GM12878 (cell line): ENCODE measurements around the gene THAP5. TPM values are rescaled to one million over a fixed set of nuclear protein-coding genes. Genes with fewer than 3 reads are reported as not detected.

ENCODE experiments used
- ATAC-seq: fragments of 200-7000 bp; cut with Tn5 transposase; 3 replicates; pipeline ENCODE4 v1.9.1; 2020; ENCODE audit warnings: mild to moderate bottlenecking, moderate library complexity
- BruUV-seq: library from RNA; stranded (reverse); fragments of 400-500 nt; replicated peaks from 2 replicates; lab custom pipeline; 2021; lab: Mats Ljungman, UMichigan
- CTCF ChIA-PET: fragments of 300-600 bp; sonication (Branson Sonifier 250); formaldehyde crosslinking; extraction: SDS; loops from one replicate; lab custom pipeline; 2021; ENCODE audit warnings: inconsistent platforms; lab: Yijun Ruan, JAX
- POLR2A ChIA-PET: fragments of 350-600 bp; formaldehyde crosslinking; extraction: SDS; loops from one replicate; lab custom pipeline; 2021; ENCODE audit warnings: inconsistent platforms; lab: Charles Lee
- RAD21 ChIA-PET: fragments of 300-600 bp; sonication (Branson Sonifier 250); formaldehyde crosslinking; loops from one replicate; lab custom pipeline; 2023; ENCODE audit warnings: antibody characterized with exemption; ENCODE audit not compliant: unreplicated experiment; lab: Charles Lee
- SMC1A ChIA-PET: fragments of 300-600 bp; sonication (Branson Sonifier 250); formaldehyde crosslinking; loops from one replicate; lab custom pipeline; 2023; ENCODE audit not compliant: unreplicated experiment, uncharacterized antibody; lab: Charles Lee
- DNase-seq: peaks from one replicate; pipeline ENCODE4 v3.0.0-alpha.2; 2011; ENCODE audit warnings: low read depth, low spot score
- FAIRE-seq: peaks from 3 replicates; lab custom pipeline; 2011; peaks lifted over from hg19 to GRCh38; lab: Jason Lieb, UNC
- H2AFZ ChIP-seq: 2 replicates; pipeline ENCODE4 v1.6.0; 2011; ENCODE audit warnings: low read depth, low read length, control low read depth; ENCODE audit not compliant: control insufficient read depth
- H3K27ac ChIP-seq: 2 replicates; pipeline ENCODE4 v1.5.1; 2011; ENCODE audit warnings: control low read depth; ENCODE audit not compliant: control insufficient read depth, insufficient read depth
- H3K27me3 ChIP-seq, 2 experiments: replicated peaks in 1 of 2; 2 replicates each; pipeline versions ENCODE4 v1.6.0 to v1.6.1; 2011; ENCODE audit warnings: low read length in 1 of 2; ENCODE audit not compliant: control insufficient read depth in 2 of 2, insufficient read depth in 2 of 2
- H3K36me3 ChIP-seq, 2 experiments: 2 replicates each; pipeline ENCODE4 v1.5.1; 2011; ENCODE audit warnings: low read length in 1 of 2; ENCODE audit not compliant: control insufficient read depth in 2 of 2, insufficient read depth in 2 of 2
- H3K4me1 ChIP-seq: 2 replicates; pipeline ENCODE4 v1.6.1; 2011; ENCODE audit warnings: mild to moderate bottlenecking, low read length, moderate library complexity, mixed read lengths; ENCODE audit not compliant: control insufficient read depth, insufficient read depth
- H3K4me2 ChIP-seq: 2 replicates; pipeline ENCODE4 v1.6.0; 2011; ENCODE audit warnings: control low read depth; ENCODE audit not compliant: control insufficient read depth, insufficient read depth
- H3K4me3 ChIP-seq: fragments of 200-600 bp; sonication (generic); 2 replicates; pipeline ENCODE4 v1.5.1; 2016
- H3K79me2 ChIP-seq: 2 replicates; pipeline ENCODE4 v1.6.0; 2011; ENCODE audit warnings: low read length; ENCODE audit not compliant: control insufficient read depth, insufficient read depth
- H3K9ac ChIP-seq: 2 replicates; pipeline ENCODE4 v1.8.0; 2011; ENCODE audit warnings: low read length, control low read depth, mixed read lengths; ENCODE audit not compliant: control insufficient read depth, insufficient read depth
- H3K9me3 ChIP-seq: replicated peaks from 3 replicates; pipeline ENCODE4 v1.5.1; 2011; ENCODE audit warnings: mild to moderate bottlenecking, low read length; ENCODE audit not compliant: control insufficient read depth, insufficient read depth
- H4K20me1 ChIP-seq: 2 replicates; pipeline ENCODE4 v1.6.0; 2011; ENCODE audit not compliant: control insufficient read depth, insufficient read depth
- BRCA1 ChIP-seq: IDR thresholded peaks from 2 replicates; pipeline ENCODE4 v1.6.1; 2011; ENCODE audit warnings: low read depth, low read length, improper control_type of control experiment
- CHD4 ChIP-seq: fragments of 200-600 bp; sonication (generic); IDR thresholded peaks from 2 replicates; pipeline ENCODE4 v1.6.1; 2016; ENCODE audit warnings: mild to moderate bottlenecking
- EGR1 ChIP-seq, 2 experiments: IDR thresholded peaks; 1 replicate in 1 of 2; 2 replicates in 1 of 2; pipeline ENCODE4 v1.6.1; 2011 to 2012; ENCODE audit warnings: low read depth in 2 of 2, low read length in 2 of 2, borderline replicate concordance in 1 of 2, mild to moderate bottlenecking in 1 of 2, moderate library complexity in 1 of 2
- EZH2 ChIP-seq: IDR thresholded peaks from 2 replicates; pipeline ENCODE4 v1.6.1; 2012; ENCODE audit warnings: low read depth, mild to moderate bottlenecking, control low read depth, inconsistent platforms, low read length, borderline replicate concordance; ENCODE audit not compliant: control insufficient read depth
- KDM1A ChIP-seq: fragments of 200-600 bp; sonication (generic); IDR thresholded peaks from 2 replicates; pipeline ENCODE4 v1.6.1; 2016; ENCODE audit warnings: borderline replicate concordance
- SP1 ChIP-seq: IDR thresholded peaks from one replicate; pipeline ENCODE4 v1.6.1; 2011; ENCODE audit warnings: low read depth, low read length
- TBL1XR1 ChIP-seq: IDR thresholded peaks from 2 replicates; pipeline ENCODE4 v1.6.1; 2012; ENCODE audit warnings: low read depth, low read length, improper control_type of control experiment
- TCF7 ChIP-seq: IDR thresholded peaks from 2 replicates; pipeline ENCODE4 v1.6.1; 2014; ENCODE audit warnings: antibody characterized with exemption, borderline replicate concordance
- WRNIP1 ChIP-seq: IDR thresholded peaks from 2 replicates; pipeline ENCODE4 v1.6.1; 2011; ENCODE audit warnings: low read depth, low read length, improper control_type of control experiment, borderline replicate concordance
- ZNF217 ChIP-seq: fragments of 450-650 bp; IDR thresholded peaks from 2 replicates; pipeline ENCODE4 v1.6.1; 2017; ENCODE audit warnings: antibody characterized with exemption, mild to moderate bottlenecking
- ZNF274 ChIP-seq: IDR thresholded peaks from one replicate; pipeline ENCODE4 v1.8.0; 2011; ENCODE audit not compliant: insufficient read length, insufficient read depth
- WGBS: methylation state at CpG from one replicate; pipeline ENCODE4 v1.1.6; 2016; ENCODE audit warnings: low lambda C conversion rate; ENCODE audit not compliant: insufficient replicate concordance, insufficient coverage; ENCODE audit errors: missing lambda C conversion rate; 5-methylcytosine and 5-hydroxymethylcytosine counted together
- in situ Hi-C: fragments of 300-500 bp; cut with MboI; formaldehyde crosslinking; loops from 9 replicates; pipeline ENCODE4 v1.14.3; 2018; ENCODE audit warnings: mixed read lengths
- intact Hi-C: fragments of 100-400 bp; cut with micrococcal nuclease; formaldehyde crosslinking; loops from one replicate; pipeline ENCODE4 v1.14.2; 2022; ENCODE audit not compliant: unreplicated experiment
- polyA plus RNA-seq, 11 experiments: library from polyadenylated mRNA; depleted of rRNA in 4 of 11; unstranded in 6 of 11; stranded (reverse) in 5 of 11; fragments of >200 nt; fragmentation: Nextera tagmentation in 4 of 11; fragmentation: Illumina TruSeq in 1 of 11; extraction: Ambion mirVana in 4 of 11; extraction: Trizol in 1 of 11; gene quantifications; 1 replicate in 1 of 11; 2 replicates in 10 of 11; pipeline versions ENCODE4 v1.2.1 to v1.2.3, GENCODE V29; 2011 to 2016; ENCODE audit warnings: inconsistent platforms in 2 of 11, missing spikeins in 2 of 11, low read depth in 1 of 11
- total RNA-seq, 4 experiments: library from RNA; depleted of rRNA in 3 of 4; stranded (reverse); fragments of >200 nt in 3 of 4; fragmentation: Illumina TruSeq in 1 of 4; extraction: Trizol in 1 of 4; gene quantifications; 2 replicates each; pipeline versions ENCODE4 v1.2.1 to v1.2.3, GENCODE V29; 2013 to 2021
- TF ChIP-seq, protein P1 (sequence below): IDR thresholded peaks from 2 replicates; pipeline ENCODE4 v1.6.1; 2012; ENCODE audit warnings: low read length, inconsistent platforms
- TF ChIP-seq, protein P2 (sequence below): IDR thresholded peaks from 2 replicates; pipeline ENCODE4 v1.6.1; 2011; ENCODE audit warnings: borderline replicate concordance, low read depth, mild to moderate bottlenecking, moderate library complexity, mixed read lengths, low read length; ENCODE audit not compliant: insufficient read depth; ENCODE audit errors: extremely low read length

THAP5 gene
- total and polyA plus RNA-seq, 10 of the 15 experiments (the other 5 are each of a cell fraction or from before 2014, with no cell fraction given), result 13.0 to 47.7 (median 24.2) TPM

DNA sequence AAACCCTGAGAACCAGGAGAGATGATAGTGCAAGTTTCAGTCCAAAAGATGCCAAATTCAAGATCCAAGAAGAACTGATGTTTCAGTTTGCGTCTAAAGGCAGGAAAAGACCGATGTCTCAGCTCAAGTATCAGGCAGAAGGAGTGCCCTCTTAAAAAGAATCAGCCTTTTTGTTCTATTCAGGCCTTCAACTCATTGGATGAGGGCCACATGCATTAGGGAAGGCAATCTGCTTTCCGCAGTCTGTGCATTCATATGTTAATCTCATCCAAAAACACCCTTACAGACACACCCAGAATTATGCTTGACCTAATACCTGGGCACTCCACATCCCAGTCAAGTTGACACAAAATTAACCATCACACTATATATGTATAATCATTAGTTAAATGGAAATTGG lies 45.4 kb upstream of the THAP5 start:
- Histone ChIP-seq H3K79me2 (no peaks in the 10 kb centered on the region), H3K4me2 (no peak overlapping the region), H3K9ac (no peak overlapping the region), H3K27ac (no peak overlapping the region), H2AFZ (no peak overlapping the region), H3K4me3 (no peak overlapping the region)
- ChIA-PET RAD21 (no interaction called here), CTCF (interaction anchor here (1.1 to 1.3 kb wide), 3 partner anchors 29 to 259 kb away, joined by 3 read pairs; no protein-coding TSS in a partner anchor)
- TF ChIP-seq ZNF217 (no peak), SP1 (no peak), TBL1XR1 (no peak), TCF7 (no peak)
- TF ChIP-seq, protein P1, sequence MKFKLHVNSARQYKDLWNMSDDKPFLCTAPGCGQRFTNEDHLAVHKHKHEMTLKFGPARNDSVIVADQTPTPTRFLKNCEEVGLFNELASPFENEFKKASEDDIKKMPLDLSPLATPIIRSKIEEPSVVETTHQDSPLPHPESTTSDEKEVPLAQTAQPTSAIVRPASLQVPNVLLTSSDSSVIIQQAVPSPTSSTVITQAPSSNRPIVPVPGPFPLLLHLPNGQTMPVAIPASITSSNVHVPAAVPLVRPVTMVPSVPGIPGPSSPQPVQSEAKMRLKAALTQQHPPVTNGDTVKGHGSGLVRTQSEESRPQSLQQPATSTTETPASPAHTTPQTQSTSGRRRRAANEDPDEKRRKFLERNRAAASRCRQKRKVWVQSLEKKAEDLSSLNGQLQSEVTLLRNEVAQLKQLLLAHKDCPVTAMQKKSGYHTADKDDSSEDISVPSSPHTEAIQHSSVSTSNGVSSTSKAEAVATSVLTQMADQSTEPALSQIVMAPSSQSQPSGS, result no peak
- TF ChIP-seq, all 136 proteins: peak for 0
- Histone ChIP-seq H3K27me3 (peaks cover 0 to 4% of the 10 kb centered on the region in 2 experiments; a peak in 1 of 4 replicates), H4K20me1 (no peaks in the 10 kb centered on the region), H3K9me3 (no peaks in the 10 kb centered on the region), H3K4me1 (no peaks in the 10 kb centered on the region), H3K36me3 (no peaks in the 10 kb centered on the region)
- BruUV-seq, result no TSS peak
- 18% methylated on average over 3 of the region's 3 CpGs for WGBS
- ATAC-seq, result no peak
- FAIRE-seq, result no peak
- POLR2A ChIA-PET, result no interaction called here
- SMC1A ChIA-PET, result no interaction called here
- intact Hi-C loops (loop anchor here (10.0 kb wide), 1 partner anchor 1830 kb away; no protein-coding TSS in a partner anchor), in situ Hi-C loops (no loop called here)
- no peak for DNase-seq

DNA sequence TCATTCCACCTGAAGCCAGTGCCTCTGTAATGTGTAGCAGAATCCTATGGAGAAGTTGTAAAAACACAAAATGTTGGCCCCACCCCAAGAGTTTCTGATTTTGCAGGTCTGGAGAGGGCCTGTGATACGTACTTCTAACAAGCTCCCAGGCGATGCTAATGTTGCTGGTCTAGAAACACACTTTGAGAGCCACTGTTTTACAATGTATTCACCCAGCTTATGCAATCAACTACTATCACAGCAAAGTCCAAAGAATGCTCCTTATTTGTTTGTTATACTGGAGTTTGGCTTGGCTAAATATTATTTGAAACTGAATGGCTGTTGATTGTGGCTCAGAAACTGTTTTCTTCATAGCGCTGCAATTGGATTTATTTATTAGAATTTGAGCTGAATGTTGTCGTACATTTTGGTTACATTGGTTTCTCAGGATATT lies 44.5 kb upstream of the THAP5 start:
- ATAC-seq (no peak), FAIRE-seq (no peak), DNase-seq (no peak)
- Histone ChIP-seq H3K4me1 (no peaks in the 10 kb centered on the region), H3K9ac (no peak overlapping the region), H3K9me3 (no peaks in the 10 kb centered on the region), H2AFZ (no peak overlapping the region), H3K36me3 (no peaks in the 10 kb centered on the region), H3K79me2 (no peaks in the 10 kb centered on the region), H3K27me3 (peaks cover 0 to 4% of the 10 kb centered on the region in 2 experiments; a peak in 1 of 4 replicates), H4K20me1 (no peaks in the 10 kb centered on the region), H3K4me3 (no peak overlapping the region), H3K27ac (no peak overlapping the region), H3K4me2 (no peak overlapping the region)
- in situ Hi-C loops (no loop called here), intact Hi-C loops (loop anchor here (1.0 to 10.0 kb wide), 2 partner anchors 261 to 1831 kb away; no protein-coding TSS in a partner anchor)
- RAD21 ChIA-PET, result no interaction called here
- WGBS, result 65% methylated on average over 4 of the region's 4 CpGs
- CTCF ChIA-PET, result interaction anchor here (0.8 to 1.3 kb wide), 7 partner anchors 9 to 260 kb away, joined by 3 to 5 read pairs (median 3); no protein-coding TSS in a partner anchor
- SMC1A ChIA-PET, result no interaction called here
- no TSS peak for BruUV-seq
- POLR2A ChIA-PET, result no interaction called here
- TF ChIP-seq, protein P2, sequence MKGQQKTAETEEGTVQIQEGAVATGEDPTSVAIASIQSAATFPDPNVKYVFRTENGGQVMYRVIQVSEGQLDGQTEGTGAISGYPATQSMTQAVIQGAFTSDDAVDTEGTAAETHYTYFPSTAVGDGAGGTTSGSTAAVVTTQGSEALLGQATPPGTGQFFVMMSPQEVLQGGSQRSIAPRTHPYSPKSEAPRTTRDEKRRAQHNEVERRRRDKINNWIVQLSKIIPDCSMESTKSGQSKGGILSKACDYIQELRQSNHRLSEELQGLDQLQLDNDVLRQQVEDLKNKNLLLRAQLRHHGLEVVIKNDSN, result no peak
- TF ChIP-seq EGR1 (IDR thresholded peaks at IDR 0.05; ENCODE audit: borderline replicate concordance in 1 of 2, low read depth in 2 of 2, low read length in 2 of 2) (no peak), BRCA1 (no peak), CHD4 (no peak), EZH2 (no peak), ZNF274 (no peak), WRNIP1 (no peak), KDM1A (no peak)
